NCI-H1105 treated with DMSO at 0.1 percent for 48 hours (cell line): ENCODE measurements around the gene PXDN.
"Not testable (repeated sequence)": the region's sequence is repeated elsewhere in the genome, so short reads cannot be mapped to it uniquely, and the experiment has no call there.

ENCODE experiments used
- DNase-seq: peaks from one replicate; lab custom pipeline; 2025; lab: John Stamatoyannopoulos, UW

The PXDN gene

DNA sequence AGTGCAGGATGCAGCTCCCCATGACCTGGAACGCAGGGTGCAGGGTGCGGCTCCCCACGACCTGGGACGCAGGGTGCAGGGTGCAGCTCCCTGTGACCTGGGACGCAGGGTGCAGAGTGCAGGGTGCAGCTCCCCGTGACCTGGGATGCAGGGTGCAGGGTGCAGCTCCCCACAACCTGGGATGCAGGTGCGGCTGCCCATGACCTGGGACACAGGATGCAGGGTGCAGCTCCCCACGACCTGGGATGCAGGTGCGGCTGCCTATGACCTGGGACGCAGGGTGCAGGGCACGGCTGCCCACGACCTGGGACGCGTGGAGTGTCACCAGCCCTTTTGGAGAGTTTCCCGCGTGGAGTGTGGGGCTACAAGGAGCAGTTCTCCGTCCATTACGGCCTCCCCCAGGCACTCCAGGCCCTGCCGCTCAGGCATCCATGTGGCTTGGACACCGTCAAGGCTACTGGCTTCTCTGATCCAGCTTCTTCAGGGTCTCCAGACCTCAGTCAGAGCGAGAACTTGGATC lies 38.7 kb downstream of the PXDN start:
- no peak for DNase-seq

DNA sequence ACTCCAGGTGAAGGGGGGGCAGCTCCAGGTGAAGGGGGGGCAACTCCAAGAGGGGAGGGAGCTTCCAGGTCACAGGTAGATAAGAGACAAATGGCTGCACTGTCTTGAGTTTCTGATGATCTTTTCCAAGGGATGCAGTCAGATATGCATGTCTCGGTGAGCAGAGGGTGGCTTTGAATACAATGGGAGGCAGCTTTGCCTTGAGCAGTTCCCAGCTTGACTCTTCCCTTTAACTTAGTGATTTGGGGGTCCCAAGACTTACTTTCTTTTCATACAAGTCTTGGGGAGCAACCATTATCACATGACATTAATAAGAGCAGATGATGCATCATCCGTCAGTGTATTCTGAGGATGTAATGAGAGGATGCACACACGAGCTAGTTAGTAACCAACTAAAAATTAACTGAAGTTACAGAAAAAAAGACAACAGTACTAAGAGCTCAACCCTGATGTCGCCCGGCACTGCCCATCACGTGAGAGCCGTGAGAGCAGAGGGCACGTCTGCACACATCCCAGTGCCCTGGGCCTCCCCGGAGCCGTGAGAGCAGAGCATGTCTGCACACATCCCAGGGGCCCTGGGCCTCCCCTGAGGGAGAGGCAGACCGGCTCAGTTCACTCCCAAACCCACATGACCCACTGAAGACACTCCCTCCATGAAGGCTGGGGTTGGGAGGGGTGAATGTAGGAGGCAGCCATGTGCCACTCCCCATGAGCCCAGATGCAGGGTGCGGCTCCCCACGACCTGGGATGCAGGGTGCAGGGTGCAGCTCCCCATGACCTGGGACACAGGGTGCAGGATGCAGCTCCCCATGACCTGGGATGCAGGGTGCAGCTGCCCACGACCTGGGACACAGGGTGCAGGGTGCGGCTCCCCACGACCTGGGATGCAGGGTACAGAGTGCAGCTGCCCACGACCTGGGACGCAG lies 39.4 kb downstream of the PXDN start:
- DNase-seq = no peak

DNA sequence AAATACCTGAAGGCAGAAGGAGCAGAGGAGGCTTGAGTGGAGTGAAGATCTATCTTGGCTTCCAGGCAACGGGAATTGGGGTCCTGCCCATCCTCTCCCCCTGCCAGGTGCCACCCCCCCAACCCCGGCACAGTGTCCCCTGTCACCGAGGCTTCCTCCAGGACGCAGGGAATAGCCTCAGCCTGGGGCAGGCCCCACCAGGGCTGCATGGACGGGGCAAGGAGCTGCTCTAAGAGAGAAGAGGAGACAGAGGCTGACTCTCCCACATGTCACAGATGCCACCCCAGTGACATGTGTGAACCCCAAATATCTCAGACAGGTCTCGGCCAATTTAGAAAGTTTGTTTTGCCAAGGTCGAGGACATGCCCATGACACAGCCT lies 42.1 kb downstream of the PXDN start:
- no peak for DNase-seq

DNA sequence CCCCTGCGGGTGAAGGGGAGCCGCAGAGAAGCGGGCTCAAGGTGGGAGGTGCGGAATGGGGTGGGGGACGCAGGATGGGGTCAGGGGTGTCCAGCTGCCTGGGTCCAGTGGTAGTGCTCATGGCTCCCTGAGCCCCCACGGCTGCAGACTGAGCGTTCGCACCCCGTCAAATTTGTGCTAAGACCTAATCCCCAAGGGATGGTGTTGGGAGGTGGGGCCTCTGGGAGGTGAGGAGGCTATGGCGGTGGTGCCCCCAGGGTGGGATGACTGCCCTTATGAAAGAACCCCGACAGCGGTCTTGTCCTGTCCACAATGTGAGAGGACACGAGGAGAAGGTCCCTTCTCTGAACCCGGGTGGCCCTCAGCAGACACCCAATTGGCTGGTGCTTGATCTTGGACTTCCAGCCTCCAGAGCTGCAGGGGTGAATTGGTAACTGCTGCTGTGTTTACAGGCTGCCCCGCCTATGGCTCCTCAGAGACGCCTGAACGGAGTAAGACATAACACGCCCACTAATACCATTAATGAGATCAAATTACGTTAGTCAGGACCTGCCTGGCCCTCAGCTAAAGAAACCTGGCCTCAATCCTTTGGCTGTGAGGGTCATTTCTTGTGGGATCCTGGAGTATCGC lies 42.6 kb downstream of the PXDN start:
- DNase-seq = no peak

DNA sequence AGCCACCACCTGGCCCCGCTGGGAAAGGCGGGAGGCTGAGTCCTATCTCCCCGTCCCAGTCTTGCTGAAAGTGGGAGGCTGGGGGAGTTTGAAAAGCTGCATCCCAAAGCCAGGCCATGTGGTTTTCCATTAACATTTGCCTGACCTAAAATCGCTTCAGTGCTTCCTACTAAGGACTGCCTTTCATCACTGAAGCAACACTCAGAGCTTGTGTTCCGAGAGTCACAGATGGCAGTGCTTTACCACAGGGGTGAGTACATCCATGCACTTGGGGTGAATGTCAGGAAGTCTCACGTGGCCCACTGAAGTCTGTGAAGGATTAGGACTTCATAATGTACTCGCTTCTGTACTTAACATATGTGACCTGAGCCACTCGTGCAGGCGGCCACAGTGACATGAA lies 43.3 kb downstream of the PXDN start:
- DNase-seq = no peak

DNA sequence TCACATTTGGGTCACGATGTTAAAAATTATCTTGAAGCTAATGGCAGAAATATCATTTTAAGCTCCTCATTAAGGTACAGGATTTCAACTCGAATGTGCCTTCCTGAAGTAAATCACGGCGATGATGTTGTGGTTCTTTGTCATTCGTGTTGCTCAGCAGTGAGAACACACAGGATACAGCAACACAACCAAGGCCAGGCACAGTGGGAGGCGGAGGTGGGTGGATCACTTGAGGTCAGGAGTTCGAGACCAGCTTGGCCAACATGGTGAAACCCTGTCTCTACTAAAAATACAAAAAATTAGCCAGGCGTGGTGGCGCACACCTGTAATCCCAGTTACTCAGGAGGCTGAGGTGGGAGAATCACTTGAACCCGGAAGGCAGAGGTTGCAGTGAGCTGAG lies 43.9 kb downstream of the PXDN start:
- not testable (repeated sequence) for DNase-seq

DNA sequence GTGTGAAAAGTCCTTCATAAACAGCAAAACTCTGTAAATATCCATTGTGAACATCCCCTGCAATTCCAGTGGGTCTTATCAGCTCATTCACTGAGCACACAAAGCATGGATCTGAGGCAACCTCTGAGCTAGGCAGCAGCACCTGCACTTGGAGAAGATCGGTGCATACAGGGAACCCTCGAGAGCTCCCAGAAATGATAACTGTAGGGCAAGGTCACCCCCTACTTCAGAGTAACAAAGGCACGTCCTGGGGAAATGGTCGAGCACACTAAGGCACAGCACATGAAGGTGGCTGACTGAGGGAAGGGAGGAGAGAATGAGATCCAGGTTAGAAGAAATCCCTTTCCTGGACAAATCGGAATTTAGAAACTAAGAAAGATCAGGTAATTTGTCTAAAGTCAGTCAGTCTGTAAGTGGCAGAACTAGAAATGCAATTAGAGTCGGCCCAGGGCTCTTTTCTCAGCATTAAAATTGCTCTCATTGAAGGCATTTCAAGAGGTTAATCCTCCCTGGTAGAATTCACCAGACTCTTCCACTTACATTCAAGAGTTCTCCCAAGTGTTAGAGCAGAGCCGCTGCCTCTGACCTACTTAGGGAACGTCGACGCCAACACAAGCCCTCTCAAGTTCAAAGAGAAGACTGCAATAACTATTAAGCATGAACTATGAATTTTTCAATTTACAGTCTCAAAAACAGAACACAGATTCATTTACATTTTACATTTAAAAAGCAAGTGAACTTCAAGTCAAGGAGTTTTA lies 45.9 kb downstream of the PXDN start:
- no peak for DNase-seq

DNA sequence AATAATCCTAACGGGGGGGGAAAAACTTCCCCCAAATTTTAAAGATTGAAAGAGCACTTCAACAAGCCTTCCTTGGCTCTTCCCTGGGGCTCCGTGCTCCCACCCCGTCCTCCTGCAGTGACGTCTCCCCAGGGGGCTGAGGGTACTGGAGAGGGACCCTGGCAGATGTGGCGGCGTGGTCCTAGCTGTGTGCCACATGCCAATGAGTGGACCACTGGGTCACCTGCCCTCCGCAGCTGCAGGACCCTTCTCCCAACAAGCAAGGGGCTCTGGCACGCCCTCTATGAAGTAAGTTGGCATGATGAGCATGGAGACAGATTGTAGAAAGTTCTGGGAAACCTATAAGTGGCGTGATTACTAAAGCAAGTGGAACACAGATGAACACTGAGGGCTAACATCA lies 46.7 kb downstream of the PXDN start:
- no peak for DNase-seq

DNA sequence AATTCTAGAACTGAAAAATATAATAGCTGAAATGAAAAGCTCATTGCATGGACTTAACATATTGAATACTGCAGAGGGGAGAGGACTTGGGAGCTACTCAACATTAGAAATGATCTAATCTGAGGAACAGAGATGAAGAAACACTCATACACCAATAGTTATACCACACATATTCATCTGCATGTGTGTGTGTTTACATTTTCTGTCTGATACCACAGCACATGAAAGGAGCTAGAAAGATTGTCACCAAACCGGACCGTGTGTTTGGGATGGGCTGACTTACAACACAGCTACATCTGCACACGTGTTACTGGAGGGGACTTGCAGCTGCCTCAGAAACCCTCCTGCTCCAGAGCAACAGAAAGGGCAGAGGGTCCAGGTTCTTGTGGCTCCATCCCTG lies 47.8 kb downstream of the PXDN start:
- no peak for DNase-seq

DNA sequence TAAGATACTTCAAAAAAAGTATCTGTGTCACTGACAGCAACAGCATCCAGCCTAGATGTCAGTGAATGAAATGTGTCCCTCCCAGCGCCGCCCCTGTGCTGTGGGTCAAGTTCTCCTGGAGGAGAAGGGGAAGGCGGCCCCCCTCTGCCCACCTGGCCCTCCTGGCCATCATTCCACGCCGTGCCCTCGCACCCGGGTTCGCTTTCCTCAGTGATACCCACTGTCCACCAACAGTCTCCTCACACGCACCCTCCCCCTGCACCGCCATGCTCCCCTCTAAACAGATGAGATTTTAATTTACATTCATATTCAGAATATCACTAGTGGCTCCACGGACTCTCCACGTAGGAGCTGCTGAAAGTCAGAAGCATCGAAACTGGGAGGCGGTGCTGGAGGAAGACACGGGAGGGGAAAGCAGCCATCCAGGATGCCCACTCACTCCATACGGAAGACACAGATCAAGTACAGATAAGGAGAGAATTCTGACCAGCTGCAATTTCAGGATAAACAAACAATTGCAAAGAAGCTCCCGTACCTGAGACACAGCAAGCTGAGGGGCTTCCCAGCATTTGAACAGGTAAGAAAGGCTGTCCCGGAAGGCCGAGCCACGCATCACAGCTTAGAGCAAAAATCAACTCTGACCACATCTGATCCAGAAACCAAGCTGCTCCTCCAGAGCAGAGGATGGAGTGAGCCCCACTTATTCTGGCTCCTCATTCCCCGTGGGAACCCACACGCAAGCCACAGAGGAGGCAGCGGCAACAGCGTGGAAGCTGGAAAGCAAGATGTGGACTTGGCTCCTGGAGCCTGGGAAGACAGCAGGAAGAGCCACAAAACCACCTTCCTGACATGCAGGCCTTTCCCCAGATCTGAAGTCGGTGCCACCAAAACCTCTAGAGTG lies 49.7 kb downstream of the PXDN start:
- no peak for DNase-seq

DNA sequence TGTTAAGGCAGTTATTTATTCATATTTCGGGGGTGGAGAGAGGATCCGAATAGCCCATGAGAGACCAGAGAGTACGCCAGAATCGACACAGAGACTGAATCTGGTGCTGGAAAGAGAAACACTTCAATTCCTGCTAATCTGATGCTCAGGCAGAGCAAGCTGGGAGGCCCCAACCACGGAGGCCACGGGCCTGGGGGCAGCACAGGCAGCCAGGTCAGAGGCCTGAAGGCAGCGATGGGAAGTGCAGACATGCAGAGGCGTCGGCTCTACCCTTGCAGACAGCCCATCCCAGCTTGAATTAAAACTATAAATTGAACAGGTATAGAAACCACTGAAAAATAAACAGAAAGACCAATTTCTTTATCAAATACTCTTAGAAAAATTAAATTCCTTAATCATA lies 50.6 kb downstream of the PXDN start:
- DNase-seq = no peak

DNA sequence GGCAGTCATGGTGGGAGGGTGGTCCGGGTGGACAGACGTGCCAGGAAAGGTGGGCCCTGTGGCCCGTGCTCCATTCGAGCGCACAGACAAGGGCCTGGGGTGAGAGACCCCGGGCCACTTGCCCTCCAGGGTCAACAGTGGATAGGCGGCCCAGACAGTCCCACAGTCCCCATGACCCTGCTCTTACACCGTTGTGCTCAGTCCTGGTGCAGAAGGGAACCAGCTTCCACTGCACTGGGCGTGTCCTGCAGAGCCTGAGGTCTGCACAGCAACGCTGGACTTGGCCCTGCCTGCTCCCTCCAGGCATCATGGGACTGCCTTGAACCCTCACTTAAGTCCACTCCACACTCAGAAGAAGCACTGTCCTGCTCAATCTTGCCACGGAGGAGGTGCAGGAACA lies 52.0 kb downstream of the PXDN start:
- DNase-seq = no peak

DNA sequence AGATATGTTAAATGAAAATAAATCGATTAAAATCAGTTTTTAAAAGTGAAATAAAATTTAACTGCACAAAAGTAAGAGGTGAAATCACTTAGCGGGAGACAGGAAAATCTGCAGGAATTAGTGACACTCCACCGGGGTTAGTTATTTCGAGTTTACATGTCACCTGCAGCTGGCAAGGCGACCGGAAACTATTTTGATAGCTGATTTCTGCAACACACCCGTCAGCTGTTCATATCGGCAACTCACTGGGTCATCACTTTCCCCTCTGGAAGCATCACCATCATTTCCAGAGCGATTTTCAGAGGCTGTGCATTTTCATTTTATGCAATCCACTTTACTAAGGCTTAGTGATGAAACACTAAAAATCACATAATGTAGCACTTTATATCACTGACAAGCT lies 52.9 kb downstream of the PXDN start:
- no peak for DNase-seq

DNA sequence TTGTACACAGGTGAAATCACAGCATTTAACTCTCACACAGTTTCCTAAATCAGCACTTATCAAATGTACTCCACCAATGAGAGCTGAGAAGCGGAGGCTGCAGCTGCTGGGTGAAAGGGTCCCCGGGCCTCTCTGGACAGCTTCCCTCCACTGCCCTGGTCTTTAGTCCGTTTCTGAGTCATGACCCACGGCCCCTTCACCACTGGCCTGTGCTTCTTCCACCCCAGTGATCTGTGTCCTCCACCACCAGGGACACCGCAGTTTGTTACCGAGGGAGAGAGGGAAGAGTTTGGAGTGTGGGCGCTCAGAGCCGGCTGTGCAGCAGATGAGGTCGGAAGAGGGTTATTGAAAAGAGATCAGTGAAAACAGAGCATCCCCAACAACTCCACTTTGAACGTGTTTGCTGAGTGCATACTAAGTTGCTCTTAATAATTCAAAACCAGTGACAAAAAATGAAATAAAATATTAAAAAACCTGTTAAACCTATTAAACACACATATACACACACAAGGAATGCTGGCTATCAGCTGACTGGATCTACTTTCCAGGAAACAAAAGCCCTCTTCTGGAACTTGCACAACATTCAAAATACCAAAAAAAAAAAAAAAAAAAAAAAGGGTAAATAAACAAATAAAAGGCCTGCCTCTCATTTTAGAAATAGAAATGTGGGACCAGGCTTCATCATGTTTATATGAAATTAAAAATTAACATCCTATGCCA lies 54.1 kb downstream of the PXDN start:
- no peak for DNase-seq

DNA sequence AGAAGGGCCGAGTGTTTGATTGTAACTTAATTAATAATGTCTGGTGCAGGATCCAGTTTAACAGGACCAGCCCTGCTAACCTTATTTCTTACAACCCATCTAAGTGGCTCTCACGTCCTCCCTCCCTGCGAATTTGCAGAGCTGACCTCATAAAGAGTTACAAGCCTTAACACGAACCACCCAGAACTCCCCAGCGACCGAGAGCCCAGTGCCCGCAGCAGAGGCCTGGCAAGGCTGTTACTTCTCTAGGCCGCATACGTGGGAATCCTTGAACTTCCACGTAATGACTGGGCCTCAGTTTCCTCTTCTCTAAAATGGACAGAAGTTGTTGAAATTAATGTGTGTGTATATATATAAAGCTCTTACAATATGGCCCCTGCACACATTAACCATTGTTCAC lies 55.5 kb downstream of the PXDN start:
- DNase-seq = no peak

DNA sequence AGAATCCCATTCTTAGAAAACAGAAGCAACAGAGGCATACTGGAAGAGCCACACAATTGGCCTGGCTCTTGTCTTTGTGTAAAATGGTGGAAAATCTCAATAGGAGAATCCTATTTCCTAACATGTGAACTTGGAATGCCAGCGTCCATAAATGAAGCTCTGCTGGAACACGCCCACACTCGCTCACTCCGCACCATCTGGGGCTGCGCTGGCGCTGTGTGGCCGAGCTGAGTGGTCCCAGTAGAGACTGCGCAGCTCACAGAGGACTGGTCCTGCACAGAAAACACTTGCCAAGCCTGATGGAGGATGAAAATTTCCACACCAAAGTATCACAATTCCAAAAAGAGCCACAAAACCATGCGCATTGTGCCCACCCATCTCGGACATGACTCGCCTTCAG lies 56.2 kb downstream of the PXDN start:
- no peak for DNase-seq

DNA sequence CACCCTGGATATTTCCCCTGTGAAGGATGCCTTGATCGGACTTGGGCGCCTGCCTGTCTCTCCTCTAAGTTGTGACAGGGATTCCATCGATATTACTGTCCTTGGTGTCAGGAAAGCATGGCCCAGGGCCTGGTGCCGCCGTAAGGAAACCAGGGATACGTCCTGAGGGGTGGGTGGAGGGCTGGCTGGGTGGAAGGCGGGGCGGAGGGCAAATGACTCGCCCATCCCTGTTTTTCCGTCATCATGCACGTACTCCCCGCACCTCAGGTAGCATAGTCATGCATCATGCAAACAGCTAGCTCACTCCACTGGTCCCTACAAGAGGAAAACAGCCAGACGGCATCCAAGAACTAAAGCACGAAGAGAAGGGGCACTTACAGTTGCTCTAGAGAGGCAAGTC lies 57.1 kb downstream of the PXDN start:
- no peak for DNase-seq

DNA sequence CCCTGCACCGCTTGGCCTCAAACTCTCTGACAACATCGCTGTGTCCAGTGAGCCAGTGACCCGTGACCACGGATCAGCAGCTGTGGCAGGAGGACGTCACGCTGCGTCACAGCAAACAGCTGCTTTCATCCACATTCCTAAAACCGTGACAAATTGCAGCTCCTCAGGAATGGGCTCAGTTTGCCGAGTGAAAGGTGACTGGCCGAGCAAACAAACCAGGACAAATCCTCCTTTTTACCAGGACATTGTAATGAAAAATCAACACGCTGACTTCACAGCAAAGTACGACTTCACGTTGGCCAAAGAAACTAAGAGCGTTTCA lies 57.6 kb downstream of the PXDN start:
- DNase-seq = no peak

DNA sequence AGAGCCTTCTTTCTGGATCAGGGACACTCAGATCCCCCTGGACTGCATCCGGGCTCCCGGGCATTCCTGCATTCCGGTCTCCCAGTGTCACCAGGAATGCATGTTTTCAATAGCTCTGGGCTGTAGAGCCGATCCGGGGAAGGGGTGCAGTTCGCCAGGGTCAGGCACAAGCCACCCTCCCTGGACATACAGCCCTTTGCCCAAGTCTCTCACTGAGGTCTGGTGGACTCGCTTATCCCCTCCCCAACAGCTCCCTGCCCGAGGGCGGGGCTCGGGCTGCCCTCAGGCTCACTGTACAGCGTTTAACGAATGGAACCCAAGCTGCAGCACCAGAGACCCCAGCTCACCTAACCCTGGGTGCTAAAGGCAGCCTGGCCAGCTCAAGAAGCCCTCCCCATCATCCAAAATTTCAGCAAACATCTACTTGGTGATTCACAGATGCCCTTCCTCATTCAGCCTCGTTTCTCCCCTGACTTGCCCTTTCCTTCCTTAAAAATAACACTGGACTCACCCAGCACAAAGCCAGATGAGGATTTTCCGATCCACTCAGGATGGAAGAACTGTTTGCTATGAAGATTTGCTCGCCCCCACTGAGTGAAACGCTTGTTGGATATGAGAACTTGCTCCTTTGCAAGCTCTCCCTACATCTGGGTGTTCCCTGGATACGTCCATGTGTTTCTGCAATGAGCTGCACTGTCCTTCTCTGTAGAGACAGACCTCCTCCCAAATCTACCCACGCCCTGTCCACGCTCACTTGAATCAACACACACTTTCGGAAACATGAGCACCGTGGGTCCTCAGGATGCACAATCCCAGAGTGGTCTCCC lies 58.1 kb downstream of the PXDN start:
- no peak for DNase-seq
